Measurements from ENCODE around the gene LEAP2. TPM values are rescaled to one million over a fixed set of nuclear protein-coding genes. Genes with fewer than 3 reads are reported as not detected.

The LEAP2 gene
- total and polyA plus RNA-seq, 12 donors, result 0.49 to 3.9 (median 0.92) TPM

- no peak for TF ChIP-seq CTCF (IDR thresholded peaks at IDR 0.05)
- Histone ChIP-seq H3K4me3 (no peak overlapping the region), H3K36me3 (peaks cover 0 to 79% (median 21%) of the 10 kb centered on the region in 9 donors), H3K27me3 (no peaks in the 10 kb centered on the region), H3K27ac (no peak overlapping the region), H3K4me1 (peaks cover 0 to 18% (median 2%) of the 10 kb centered on the region in 9 donors), H3K9me3 (no peaks in the 10 kb centered on the region)
- no peak for ATAC-seq
- DNase-seq, result no peak
- 97 to 98% methylated on average over 3 of the region's 3 CpGs for WGBS, 2 donors
- intact Hi-C loops (cut with DNase I), result no loop called here
Measured at GRCh38 chr5:132901730-132902129, 28.3 kb downstream of the LEAP2 start.

DNA sequence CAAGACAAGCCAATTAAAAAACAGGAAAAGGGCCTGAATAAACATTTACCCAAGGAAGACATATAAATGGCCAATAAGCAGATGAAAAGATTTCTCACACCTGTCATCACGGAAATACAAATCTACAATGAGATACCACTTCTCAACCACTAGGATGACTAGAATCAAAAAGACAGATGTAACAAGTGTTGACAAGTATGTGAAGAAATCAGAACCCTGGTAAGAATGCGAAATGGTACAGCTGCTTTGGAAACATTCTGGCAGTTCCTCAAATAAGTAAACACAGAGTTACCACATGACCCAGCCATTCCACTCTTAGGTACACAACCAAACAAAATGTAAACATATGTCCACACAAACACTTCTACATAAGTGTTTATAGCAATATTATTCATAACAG, 32.5 kb downstream of the LEAP2 start:
- Histone ChIP-seq H3K4me1 (peaks cover 0 to 26% (median 4%) of the 10 kb centered on the region in 9 donors), H3K9me3 (no peaks in the 10 kb centered on the region), H3K36me3 (peaks cover 0 to 60% (median 5%) of the 10 kb centered on the region in 9 donors), H3K27ac (no peak overlapping the region), H3K4me3 (no peak overlapping the region), H3K27me3 (no peaks in the 10 kb centered on the region)
- DNase-seq, result no peak
- no peak for TF ChIP-seq CTCF (IDR thresholded peaks at IDR 0.05)
- WGBS, 2 donors, result 58 to 62% methylated on average over 2 of the region's 2 CpGs
- peak in 1 of 8 donors; percentile 15 for ATAC-seq
- intact Hi-C loops (cut with DNase I), result no loop called here

DNA sequence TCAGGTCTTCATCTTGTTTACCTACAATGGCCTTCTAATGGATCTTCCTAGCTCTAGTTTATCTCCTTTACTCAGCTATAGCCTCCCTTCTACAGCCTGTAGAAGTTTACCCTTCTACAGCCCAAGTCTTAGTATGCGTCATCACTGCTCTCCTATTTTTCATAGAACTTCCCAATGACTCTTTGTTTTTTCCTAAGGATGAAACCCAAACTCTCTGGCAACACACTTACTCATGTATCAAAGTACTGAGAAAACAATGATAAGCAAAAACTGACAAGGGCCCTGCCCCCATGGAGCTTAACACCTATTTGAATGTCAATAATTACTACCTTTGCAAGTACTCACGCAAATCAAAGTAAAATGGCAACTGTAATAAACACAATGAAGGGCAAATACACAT, 33.7 kb downstream of the LEAP2 start:
- no peak for TF ChIP-seq CTCF (IDR thresholded peaks at IDR 0.05)
- 96 to 99% methylated on average over 2 of the region's 2 CpGs for WGBS, 2 donors
- intact Hi-C loops (cut with DNase I), result no loop called here
- no peak overlapping the region for H3K4me3 ChIP-seq
- H3K9me3 ChIP-seq, result no peaks in the 10 kb centered on the region
- DNase-seq (no peak), ATAC-seq (no peak)
- no peaks in the 10 kb centered on the region for H3K27me3 ChIP-seq
- H3K4me1 ChIP-seq, result peaks cover 0 to 26% (median 4%) of the 10 kb centered on the region in 9 donors
- peaks cover 0 to 59% (median 0%) of the 10 kb centered on the region in 9 donors for H3K36me3 ChIP-seq
- H3K27ac ChIP-seq, result no peak overlapping the region

- H3K27me3 ChIP-seq, result no peaks in the 10 kb centered on the region
- no peaks in the 10 kb centered on the region for H3K9me3 ChIP-seq
- peaks cover 0 to 26% (median 4%) of the 10 kb centered on the region in 9 donors for H3K4me1 ChIP-seq
- WGBS, 2 donors, result 90 to 95% methylated on average over 1 of the region's 1 CpG
- peaks cover 0 to 59% (median 14%) of the 10 kb centered on the region in 9 donors for H3K36me3 ChIP-seq
- no peak overlapping the region for H3K4me3 ChIP-seq
- no peak for ATAC-seq
- intact Hi-C loops (cut with DNase I), result no loop called here
- TF ChIP-seq CTCF (IDR thresholded peaks at IDR 0.05), result no peak
- no peak overlapping the region for H3K27ac ChIP-seq
- no peak for DNase-seq
Measured at GRCh38 chr5:132909702-132910101, 36.2 kb downstream of the LEAP2 start.
